SU-DHL-6 (cell line): Measurements from ENCODE around the gene ADH6.

Experiments used
- H2AFZ ChIP-seq: fragments of 200-600 bp; sonication (generic); 2 replicates; pipeline ENCODE4 v1.6.1; 2014; ENCODE audit warnings: low read depth, mild to moderate bottlenecking, moderate library complexity, mixed read lengths, antibody characterized with exemption, low read length; ENCODE audit not compliant: severe bottlenecking
- H3F3A ChIP-seq: fragments of 200-600 bp; shearing (Covaris generic); 2 replicates; pipeline ENCODE4 v1.6.0; 2016; ENCODE audit warnings: antibody characterized with exemption, mild to moderate bottlenecking; ENCODE audit not compliant: insufficient read depth
- H3K27ac ChIP-seq: fragments of 200-600 bp; sonication (generic); 2 replicates; pipeline ENCODE4 v1.5.1; 2016; ENCODE audit warnings: low read depth, mild to moderate bottlenecking, low read length, moderate library complexity, mixed read lengths
- H3K27me3 ChIP-seq: fragments of 200-600 bp; sonication (generic), shearing (Covaris generic); 2 replicates; pipeline ENCODE4 v1.6.0; 2014; ENCODE audit warnings: mild to moderate bottlenecking, low read length
- H3K36me3 ChIP-seq: fragments of 200-600 bp; sonication (generic); 2 replicates; pipeline ENCODE4 v1.6.1; 2014; ENCODE audit warnings: mild to moderate bottlenecking, low read length, mixed read lengths
- H3K4me2 ChIP-seq: fragments of 300-600, 200-600 bp; shearing (Covaris generic), sonication (generic); 2 replicates; pipeline ENCODE4 v1.6.0; 2014; ENCODE audit warnings: low read length, low read depth, mild to moderate bottlenecking; ENCODE audit not compliant: poor library complexity, severe bottlenecking
- H3K4me3 ChIP-seq: fragments of 200-600 bp; sonication (generic); 2 replicates; pipeline ENCODE4 v1.5.1; 2014; ENCODE audit warnings: antibody characterized with exemption, low read length, mild to moderate bottlenecking, mixed read lengths; ENCODE audit not compliant: insufficient read depth, poor library complexity, severe bottlenecking
- H3K79me2 ChIP-seq: fragments of 200-600 bp; sonication (generic); 2 replicates; pipeline ENCODE4 v1.6.1; 2014; ENCODE audit warnings: mild to moderate bottlenecking, low read length, moderate library complexity; ENCODE audit not compliant: insufficient read depth
- H3K9ac ChIP-seq: fragments of 200-600 bp; sonication (generic); 2 replicates; pipeline ENCODE4 v1.7.0; 2014; ENCODE audit warnings: mild to moderate bottlenecking, low read length
- H3K9me2 ChIP-seq: fragments of 200-600 bp; sonication (generic); replicated peaks from 2 replicates; pipeline ENCODE4 v1.6.1; 2014; ENCODE audit warnings: low read length; ENCODE audit not compliant: insufficient read depth
- H3K9me3 ChIP-seq: fragments of 200-600 bp; sonication (generic); 2 replicates; pipeline ENCODE4 v1.6.1; 2014; ENCODE audit warnings: low read length, mixed read lengths; ENCODE audit not compliant: insufficient read depth
- H4K20me1 ChIP-seq: fragments of 200-600 bp; sonication (generic); 2 replicates; pipeline ENCODE4 v1.6.1; 2014; ENCODE audit warnings: low read depth, mild to moderate bottlenecking, antibody characterized with exemption, low read length, moderate library complexity, mixed read lengths
- EZH2phosphoT487 ChIP-seq: fragments of 200-600 bp; sonication (generic), shearing (Covaris generic); conservative IDR thresholded peaks from 2 replicates; pipeline ENCODE4 v1.6.1; 2018; ENCODE audit warnings: mild to moderate bottlenecking, antibody characterized with exemption, low read length, moderate library complexity, mixed read lengths
- TF ChIP-seq, protein P1 (sequence below): fragments of 200-600 bp; sonication (generic); IDR thresholded peaks from one replicate; pipeline ENCODE4 v1.5.1; 2017; ENCODE audit warnings: antibody characterized with exemption, mild to moderate bottlenecking, low read length, moderate library complexity; ENCODE audit not compliant: insufficient read depth, poor library complexity, severe bottlenecking

Gene ADH6

DNA sequence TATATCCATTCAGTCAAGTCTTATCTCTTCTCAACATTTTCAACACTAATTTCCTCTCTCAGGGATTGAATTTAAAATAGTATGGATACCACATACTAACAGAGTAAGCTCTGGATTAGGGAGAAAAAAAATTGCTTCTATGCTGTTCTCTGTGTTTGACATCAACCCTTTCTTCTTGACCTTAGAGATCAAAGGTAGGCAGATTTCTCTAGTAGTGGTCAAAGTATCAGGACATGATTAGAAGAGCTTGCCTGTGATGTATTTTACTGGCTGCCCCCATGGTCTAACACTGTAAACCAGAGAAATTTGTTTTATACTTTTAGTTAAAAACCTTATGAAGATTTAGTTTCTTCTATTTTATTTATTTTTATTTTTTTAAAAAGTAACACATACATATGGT lies 8.3 kb downstream of the ADH6 start:
- H3K27me3 ChIP-seq = no peaks in the 10 kb centered on the region
- no peaks in the 10 kb centered on the region for H3K9me2 ChIP-seq
- H3K79me2 ChIP-seq = no peaks in the 10 kb centered on the region
- H3F3A ChIP-seq = no peaks in the 10 kb centered on the region
- H3K4me2 ChIP-seq = no peak overlapping the region
- TF ChIP-seq EZH2phosphoT487 = no peak
- TF ChIP-seq, protein P1, sequence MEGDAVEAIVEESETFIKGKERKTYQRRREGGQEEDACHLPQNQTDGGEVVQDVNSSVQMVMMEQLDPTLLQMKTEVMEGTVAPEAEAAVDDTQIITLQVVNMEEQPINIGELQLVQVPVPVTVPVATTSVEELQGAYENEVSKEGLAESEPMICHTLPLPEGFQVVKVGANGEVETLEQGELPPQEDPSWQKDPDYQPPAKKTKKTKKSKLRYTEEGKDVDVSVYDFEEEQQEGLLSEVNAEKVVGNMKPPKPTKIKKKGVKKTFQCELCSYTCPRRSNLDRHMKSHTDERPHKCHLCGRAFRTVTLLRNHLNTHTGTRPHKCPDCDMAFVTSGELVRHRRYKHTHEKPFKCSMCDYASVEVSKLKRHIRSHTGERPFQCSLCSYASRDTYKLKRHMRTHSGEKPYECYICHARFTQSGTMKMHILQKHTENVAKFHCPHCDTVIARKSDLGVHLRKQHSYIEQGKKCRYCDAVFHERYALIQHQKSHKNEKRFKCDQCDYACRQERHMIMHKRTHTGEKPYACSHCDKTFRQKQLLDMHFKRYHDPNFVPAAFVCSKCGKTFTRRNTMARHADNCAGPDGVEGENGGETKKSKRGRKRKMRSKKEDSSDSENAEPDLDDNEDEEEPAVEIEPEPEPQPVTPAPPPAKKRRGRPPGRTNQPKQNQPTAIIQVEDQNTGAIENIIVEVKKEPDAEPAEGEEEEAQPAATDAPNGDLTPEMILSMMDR = no peak
- H2AFZ ChIP-seq = no peak overlapping the region
- H3K4me3 ChIP-seq = no peak overlapping the region
- no peaks in the 10 kb centered on the region for H3K9me3 ChIP-seq
- H3K9ac ChIP-seq = no peak overlapping the region
- H4K20me1 ChIP-seq = no peaks in the 10 kb centered on the region
- H3K36me3 ChIP-seq = no peaks in the 10 kb centered on the region
- H3K27ac ChIP-seq = no peak overlapping the region

DNA sequence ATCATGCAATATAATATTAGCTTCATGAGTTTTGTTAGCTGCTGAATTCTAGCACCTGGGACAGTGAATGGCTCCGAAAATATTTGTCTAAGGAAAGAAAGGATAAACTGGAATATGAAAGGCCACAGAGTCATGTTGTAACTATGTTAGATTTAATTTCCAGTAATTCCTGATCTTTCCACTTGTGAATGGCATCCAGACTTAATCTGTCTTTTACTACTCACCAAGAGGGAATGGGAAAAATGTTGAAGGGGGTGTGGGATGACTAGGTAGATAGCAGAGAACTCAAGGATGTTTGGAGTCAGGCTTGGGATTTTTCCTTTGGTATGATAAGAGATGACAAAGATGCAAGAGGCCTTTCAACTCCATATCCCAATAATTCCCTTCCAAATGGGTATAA lies 9.4 kb downstream of the ADH6 start:
- no peaks in the 10 kb centered on the region for H3F3A ChIP-seq
- TF ChIP-seq EZH2phosphoT487 = no peak
- TF ChIP-seq, protein P1 = no peak
- no peaks in the 10 kb centered on the region for H3K79me2 ChIP-seq
- no peak overlapping the region for H3K4me2 ChIP-seq
- H3K36me3 ChIP-seq = no peaks in the 10 kb centered on the region
- H3K27me3 ChIP-seq = no peaks in the 10 kb centered on the region
- H3K27ac ChIP-seq = no peak overlapping the region
- H3K9ac ChIP-seq = no peak overlapping the region
- no peaks in the 10 kb centered on the region for H3K9me2 ChIP-seq
- H3K4me3 ChIP-seq = no peak overlapping the region
- H3K9me3 ChIP-seq = no peaks in the 10 kb centered on the region
- H2AFZ ChIP-seq = no peak overlapping the region
- no peaks in the 10 kb centered on the region for H4K20me1 ChIP-seq

DNA sequence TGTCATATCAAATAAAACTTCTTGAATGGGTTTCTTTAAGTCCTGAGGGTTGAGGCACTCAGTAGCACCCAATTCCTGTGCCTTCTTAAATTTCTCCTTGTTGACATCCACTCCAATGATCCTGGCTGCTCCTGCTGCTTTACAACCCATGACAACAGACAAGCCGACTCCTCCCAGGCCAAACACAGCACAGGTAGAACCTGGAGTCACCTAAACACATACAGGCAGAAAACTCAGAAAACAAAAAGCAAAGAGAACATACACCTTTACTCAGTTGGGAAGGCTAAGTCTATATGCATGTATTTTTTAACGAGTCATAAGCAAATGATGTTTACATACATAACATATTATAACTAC lies 10.3 kb downstream of the ADH6 start:
- H3K27me3 ChIP-seq = no peaks in the 10 kb centered on the region
- no peak overlapping the region for H3K4me3 ChIP-seq
- no peaks in the 10 kb centered on the region for H3K9me3 ChIP-seq
- H3K79me2 ChIP-seq = no peaks in the 10 kb centered on the region
- no peaks in the 10 kb centered on the region for H3K9me2 ChIP-seq
- no peak overlapping the region for H3K9ac ChIP-seq
- H3K36me3 ChIP-seq = no peaks in the 10 kb centered on the region
- H4K20me1 ChIP-seq = no peaks in the 10 kb centered on the region
- H3K4me2 ChIP-seq = no peak overlapping the region
- H2AFZ ChIP-seq = no peak overlapping the region
- H3K27ac ChIP-seq = no peak overlapping the region
- TF ChIP-seq EZH2phosphoT487 = no peak
- TF ChIP-seq, protein P1 = no peak
- H3F3A ChIP-seq = no peaks in the 10 kb centered on the region
